Transverse colon (tissue), 4 donors: ENCODE results near the gene SMC4. TPM values are rescaled to one million over a fixed set of nuclear protein-coding genes. Genes with fewer than 3 reads are reported as not detected.

Source experiments
- DNase-seq: peaks from one replicate; pipeline ENCODE4 v3.0.0-alpha.2; 2019
- H3K27ac ChIP-seq, 4 donors: fragments of 200-600 bp; sonication (generic); 2 replicates each; pipeline ENCODE4 v1.5.1; 2016 to 2018; ENCODE audit warnings: inconsistent platforms in 4 of 4
- H3K27me3 ChIP-seq: fragments of 200-600 bp; sonication (generic); 2 replicates; pipeline ENCODE4 v1.5.1; 2017; ENCODE audit warnings: inconsistent platforms
- H3K36me3 ChIP-seq, 4 donors: fragments of 200-600 bp; sonication (generic); 2 replicates each; pipeline ENCODE4 v1.5.1; 2017 to 2019; ENCODE audit warnings: inconsistent platforms in 4 of 4
- H3K4me1 ChIP-seq, 4 donors: fragments of 200-600 bp; sonication (generic); 2 replicates each; pipeline ENCODE4 v1.5.1; 2017 to 2020; ENCODE audit warnings: inconsistent platforms in 4 of 4
- H3K4me3 ChIP-seq, 4 donors: fragments of 200-600 bp; sonication (generic); 1 replicate in 1 of 4; 2 replicates in 3 of 4; pipeline versions ENCODE4 v1.5.1 to v1.6.1; 2017 to 2019; ENCODE audit warnings: inconsistent platforms in 4 of 4
- H3K9me3 ChIP-seq, 2 donors: fragments of 200-600 bp; sonication (generic); 2 replicates each; pipeline ENCODE4 v1.5.1; 2017 to 2019; ENCODE audit warnings: inconsistent platforms in 2 of 2
- CTCF ChIP-seq, 5 experiments: fragments of 200-600 bp in 3 of 5; fragments of 450-650 bp in 2 of 5; sonication (generic) in 3 of 5; IDR thresholded peaks; 1 replicate in 2 of 5; 2 replicates in 3 of 5; pipeline ENCODE4 v1.5.1; 2016 to 2017; ENCODE audit warnings: antibody characterized with exemption in 5 of 5, inconsistent platforms in 3 of 5, mild to moderate bottlenecking in 2 of 5, moderate library complexity in 1 of 5
- EP300 ChIP-seq: sonication (generic); formaldehyde crosslinking; IDR thresholded peaks from one replicate; pipeline ENCODE4 v1.6.1; 2017; ENCODE audit warnings: antibody characterized with exemption, low read depth
- POLR2A ChIP-seq: fragments of 450-650 bp; IDR thresholded peaks from one replicate; pipeline ENCODE4 v1.6.1; 2016; ENCODE audit warnings: antibody characterized with exemption, mild to moderate bottlenecking, moderate library complexity
- POLR2AphosphoS5 ChIP-seq, 3 donors: sonication (generic); formaldehyde crosslinking; IDR thresholded peaks; one replicate each; pipeline ENCODE4 v1.6.1; 2016; ENCODE audit warnings: antibody characterized with exemption in 3 of 3
- WGBS, 2 donors: methylation state at CpG; one replicate each; pipeline ENCODE4 v1.1.5; 2018; ENCODE audit warnings: low coverage in 1 of 2; 5-methylcytosine and 5-hydroxymethylcytosine counted together
- in situ Hi-C, 4 donors: fragments of 200-750 bp; cut with MboI; loops; one replicate each; pipeline versions ENCODE4 v1.15.0 to v1.15.1; 2017; ENCODE audit warnings: low sequenced_read_pairs in 3 of 4, low pct_ligation_motif_present in 1 of 4, low pct_unique_long_range_greater_than_20kb in 1 of 4
- intact Hi-C: fragments of 100-400 bp; cut with DNase I; formaldehyde crosslinking; loops from one replicate; pipeline ENCODE4 v1.15.1; 2023; ENCODE audit warnings: low total_unique reads
- total RNA-seq, 4 donors: library from RNA; depleted of rRNA; stranded (reverse); fragments of >200 nt; gene quantifications; one replicate each; pipeline ENCODE4 v1.1.0, GENCODE V29; 2016

SMC4 gene
- total RNA-seq, 4 donors from 2014 or later: 29.4 to 263 (median 57.9) TPM

GRCh38 chr3:160373655-160374054 lies 25.8 kb upstream of the SMC4 start:
- intact Hi-C loops (loop anchor here (10.0 kb wide), 1 partner anchor 831 kb away; no protein-coding TSS in a partner anchor), in situ Hi-C loops (no loop called here)
- WGBS, 2 donors: 80 to 95% methylated on average over 1 to 2 of the region's 2 CpGs
- H3K27me3 ChIP-seq: no peaks in the 10 kb centered on the region
- H3K27ac ChIP-seq: no peak overlapping the region
- H3K36me3 ChIP-seq: no peaks in the 10 kb centered on the region
- TF ChIP-seq CTCF (IDR thresholded peaks at IDR 0.05) (no peak), EP300 (no peak), POLR2A (no peak)
- H3K4me1 ChIP-seq: no peaks in the 10 kb centered on the region
- H3K4me3 ChIP-seq: no peak overlapping the region
- no peaks in the 10 kb centered on the region for H3K9me3 ChIP-seq
- no peak for DNase-seq

GRCh38 chr3:160374472-160374871 lies 25.0 kb upstream of the SMC4 start:
- no peaks in the 10 kb centered on the region for H3K9me3 ChIP-seq
- in situ Hi-C loops (no loop called here), intact Hi-C loops (loop anchor here (10.0 kb wide), 1 partner anchor 830 kb away; no protein-coding TSS in a partner anchor)
- no peak overlapping the region for H3K27ac ChIP-seq
- WGBS, 2 donors: 89 to 94% methylated on average over 2 of the region's 2 CpGs
- no peaks in the 10 kb centered on the region for H3K4me1 ChIP-seq
- H3K4me3 ChIP-seq: no peak overlapping the region
- no peaks in the 10 kb centered on the region for H3K27me3 ChIP-seq
- no peaks in the 10 kb centered on the region for H3K36me3 ChIP-seq
- no peak for DNase-seq
- no peak for TF ChIP-seq CTCF (IDR thresholded peaks at IDR 0.05)

GRCh38 chr3:160374925-160375324 lies 24.5 kb upstream of the SMC4 start:
- Histone ChIP-seq H3K9me3 (no peaks in the 10 kb centered on the region), H3K36me3 (no peaks in the 10 kb centered on the region), H3K4me3 (no peak overlapping the region), H3K27ac (no peak overlapping the region), H3K27me3 (no peaks in the 10 kb centered on the region), H3K4me1 (no peaks in the 10 kb centered on the region)
- TF ChIP-seq CTCF (IDR thresholded peaks at IDR 0.05) (no peak), POLR2AphosphoS5 (IDR thresholded peaks at IDR 0.05) (no peak), POLR2A (no peak), EP300 (no peak)
- intact Hi-C loops: loop anchor here (10.0 kb wide), 1 partner anchor 830 kb away; no protein-coding TSS in a partner anchor
- 92 to 100% methylated on average over 1 of the region's 1 CpG for WGBS, 2 donors
- in situ Hi-C loops: no loop called here
- DNase-seq: no peak

GRCh38 chr3:160376681-160377080 lies 22.8 kb upstream of the SMC4 start:
- 100% methylated on average over 1 to 2 of the region's 2 CpGs for WGBS, 2 donors
- Histone ChIP-seq H3K4me1 (no peaks in the 10 kb centered on the region), H3K27ac (no peak overlapping the region), H3K4me3 (no peak overlapping the region), H3K36me3 (no peaks in the 10 kb centered on the region), H3K9me3 (no peaks in the 10 kb centered on the region), H3K27me3 (no peaks in the 10 kb centered on the region)
- TF ChIP-seq POLR2A: no peak
- TF ChIP-seq EP300: no peak
- no peak for TF ChIP-seq POLR2AphosphoS5 (IDR thresholded peaks at IDR 0.05)
- TF ChIP-seq CTCF (IDR thresholded peaks at IDR 0.05): no peak
- DNase-seq: no peak
- intact Hi-C loops (loop anchor here (10.0 kb wide), 1 partner anchor 828 kb away; no protein-coding TSS in a partner anchor), in situ Hi-C loops (no loop called here)
